Measurements from ENCODE around the gene NPIPB13. TPM values are rescaled to one million over a fixed set of nuclear protein-coding genes. Genes with fewer than 3 reads are reported as not detected.
"Not testable (repeated sequence)": the region's sequence is repeated elsewhere in the genome, so short reads cannot be mapped to it uniquely, and the experiment has no call there.

Gene NPIPB13
- total RNA-seq, result 1 to 10 TPM; 3.1 to 5.3 (median 4.3) TPM
- polyA plus RNA-seq, result 2.0 TPM
- long read RNA-seq, donor 1, partial matches to known transcripts, result 0 of 6 reads
- long read RNA-seq, donor 1, other reads (novel, unspliced or antisense), result 6 of 6 reads
- long read RNA-seq, donor 2, partial matches to known transcripts, result 0 of 1 reads
- long read RNA-seq, donor 2, other reads (novel, unspliced or antisense), result 1 of 1 reads
- long read RNA-seq, donor 3, result 0 reads
- long read RNA-seq, donor 4, partial matches to known transcripts, result 0 of 1 reads
- long read RNA-seq, donor 4, other reads (novel, unspliced or antisense), result 0 of 1 reads

- not testable (repeated sequence) for H3K4me3 ChIP-seq (ENCODE audit: low read length)
- no CpG with 5 or more reads among the region's 4 CpGs for WGBS
These were observed at the start of gene NPIPB13 for GRCh38 chr16:30248379-30248778. NPIPB13 (minus strand) TSS chr16:30248479; CDS start chr16:30245573, 2,906 bp downstream.

GRCh38 chr16:30282357-30282756 is 34.1 kb upstream of the NPIPB13 start:
- intact Hi-C loops (cut with DNase I); H3K27ac ChIP-seq (ENCODE audit: low read length); H3K4me3 ChIP-seq (ENCODE audit: low read length); H3K4me1 ChIP-seq (ENCODE audit: control insufficient read depth, insufficient read depth, low read length); H3K9me3 ChIP-seq (ENCODE audit: control insufficient read depth, low read length); ATAC-seq; H3K27me3 ChIP-seq (ENCODE audit: control insufficient read depth, insufficient read depth): not testable (repeated sequence)
- peak in 2 of 3 donors; percentile 6 to 21 for DNase-seq
- WGBS, result 94% methylated on average over 9 of the region's 10 CpGs

More at GRCh38 chr16:30248379-30248778, at the start of gene NPIPB13:
- H3K9me3 ChIP-seq (ENCODE audit: control insufficient read depth, low read length); H3K27ac ChIP-seq (ENCODE audit: low read length); H3K27me3 ChIP-seq (ENCODE audit: control insufficient read depth, insufficient read depth); DNase-seq; H3K4me1 ChIP-seq (ENCODE audit: control insufficient read depth, insufficient read depth, low read length); intact Hi-C loops (cut with DNase I); ATAC-seq: not testable (repeated sequence)

- H3K27ac ChIP-seq (ENCODE audit: low read length); H3K4me1 ChIP-seq (ENCODE audit: control insufficient read depth, insufficient read depth, low read length); H3K27me3 ChIP-seq (ENCODE audit: control insufficient read depth, insufficient read depth); intact Hi-C loops (cut with DNase I); ATAC-seq; H3K9me3 ChIP-seq (ENCODE audit: control insufficient read depth, low read length); H3K4me3 ChIP-seq (ENCODE audit: low read length); DNase-seq: not testable (repeated sequence)
- no CpG with 5 or more reads among the region's 3 CpGs for WGBS
These were observed 30.2 kb upstream of the NPIPB13 start for GRCh38 chr16:30278523-30278922.

- H3K4me3 ChIP-seq (ENCODE audit: low read length); H3K27me3 ChIP-seq (ENCODE audit: control insufficient read depth, insufficient read depth); intact Hi-C loops (cut with DNase I); H3K27ac ChIP-seq (ENCODE audit: low read length); H3K9me3 ChIP-seq (ENCODE audit: control insufficient read depth, low read length); H3K4me1 ChIP-seq (ENCODE audit: control insufficient read depth, insufficient read depth, low read length); ATAC-seq: not testable (repeated sequence)
- 73% methylated on average over 3 of the region's 5 CpGs for WGBS
- DNase-seq, result peak in 2 of 3 donors; percentile 5 to 9
These were observed 31.2 kb downstream of the NPIPB13 start for GRCh38 chr16:30217082-30217481.

GRCh38 chr16:30211414-30211813 is 36.9 kb downstream of the NPIPB13 start:
- WGBS, result no CpG with 5 or more reads among the region's 4 CpGs
- H3K27ac ChIP-seq (ENCODE audit: low read length), result not testable (repeated sequence)

GRCh38 chr16:30209032-30209431 is 39.2 kb downstream of the NPIPB13 start:
- H3K27ac ChIP-seq (ENCODE audit: low read length); intact Hi-C loops (cut with DNase I); H3K4me3 ChIP-seq (ENCODE audit: low read length); H3K4me1 ChIP-seq (ENCODE audit: control insufficient read depth, insufficient read depth, low read length); H3K9me3 ChIP-seq (ENCODE audit: control insufficient read depth, low read length); H3K27me3 ChIP-seq (ENCODE audit: control insufficient read depth, insufficient read depth): not testable (repeated sequence)
- peak in 2 of 3 donors; percentile 9 to 69 for DNase-seq
- peak; percentile 63 to 80 for ATAC-seq
- WGBS, result 19% methylated on average over 4 of the region's 6 CpGs

More at GRCh38 chr16:30211414-30211813, 36.9 kb downstream of the NPIPB13 start:
- H3K27me3 ChIP-seq (ENCODE audit: control insufficient read depth, insufficient read depth); intact Hi-C loops (cut with DNase I); H3K4me3 ChIP-seq (ENCODE audit: low read length); H3K9me3 ChIP-seq (ENCODE audit: control insufficient read depth, low read length); DNase-seq; H3K4me1 ChIP-seq (ENCODE audit: control insufficient read depth, insufficient read depth, low read length); ATAC-seq: not testable (repeated sequence)

- WGBS, result 31% methylated on average over 2 of the region's 9 CpGs
- H3K4me1 ChIP-seq (ENCODE audit: control insufficient read depth, insufficient read depth, low read length); H3K27ac ChIP-seq (ENCODE audit: low read length); H3K9me3 ChIP-seq (ENCODE audit: control insufficient read depth, low read length); H3K27me3 ChIP-seq (ENCODE audit: control insufficient read depth, insufficient read depth); H3K4me3 ChIP-seq (ENCODE audit: low read length); intact Hi-C loops (cut with DNase I): not testable (repeated sequence)
- DNase-seq (peak; percentile 7 to 62 (median 45)), ATAC-seq (peak; percentile 24 to 41)
These were observed 41.1 kb downstream of the NPIPB13 start for GRCh38 chr16:30207063-30207704.

- intact Hi-C loops (cut with DNase I); H3K27ac ChIP-seq (ENCODE audit: low read length); DNase-seq; H3K9me3 ChIP-seq (ENCODE audit: control insufficient read depth, low read length); H3K27me3 ChIP-seq (ENCODE audit: control insufficient read depth, insufficient read depth); H3K4me1 ChIP-seq (ENCODE audit: control insufficient read depth, insufficient read depth, low read length): not testable (repeated sequence)
- WGBS, result no CpG with 5 or more reads among the region's 33 CpGs
- peak; percentile 9 to 39 for ATAC-seq
- H3K4me3 ChIP-seq (ENCODE audit: low read length), result peak overlapping the region; percentile 30
These were observed 42.0 kb downstream of the NPIPB13 start for GRCh38 chr16:30206252-30206651.

- intact Hi-C loops (cut with DNase I); H3K27ac ChIP-seq (ENCODE audit: low read length); H3K4me1 ChIP-seq (ENCODE audit: control insufficient read depth, insufficient read depth, low read length); H3K9me3 ChIP-seq (ENCODE audit: control insufficient read depth, low read length); H3K27me3 ChIP-seq (ENCODE audit: control insufficient read depth, insufficient read depth): not testable (repeated sequence)
- 1% methylated on average over 19 of the region's 52 CpGs for WGBS
- peak; percentile 69 to 71 for ATAC-seq
- H3K4me3 ChIP-seq (ENCODE audit: low read length), result peak overlapping the region; percentile 30
- DNase-seq, result peak; percentile 16 to 63 (median 61)
These were observed 42.6 kb downstream of the NPIPB13 start for GRCh38 chr16:30205541-30206236.

GRCh38 chr16:30199608-30200343 is 48.5 kb downstream of the NPIPB13 start:
- H3K27me3 ChIP-seq (ENCODE audit: control insufficient read depth, insufficient read depth); H3K4me1 ChIP-seq (ENCODE audit: control insufficient read depth, insufficient read depth, low read length); H3K4me3 ChIP-seq (ENCODE audit: low read length); DNase-seq; intact Hi-C loops (cut with DNase I); H3K9me3 ChIP-seq (ENCODE audit: control insufficient read depth, low read length); H3K27ac ChIP-seq (ENCODE audit: low read length): not testable (repeated sequence)
- WGBS, result no CpG with 5 or more reads among the region's 15 CpGs
- peak; percentile 57 to 73 for ATAC-seq

Data from right cardiac atrium (tissue), 5 donors.